A549 (cell line): Measurements from ENCODE around the gene PLEKHA6. TPM values are rescaled to one million over a fixed set of nuclear protein-coding genes. Genes with fewer than 3 reads are reported as not detected.
A peak's percentile ranks its signal among the peaks of the same experiment; 100 is the strongest.

Source experiments
- ATAC-seq, 2 experiments: fragments of 200-7000 bp in 1 of 2; fragments of >200 bp in 1 of 2; cut with Nextera tagmentation in 1 of 2; cut with Tn5 transposase in 1 of 2; 3 replicates each; pipeline versions ENCODE4 v1.8.0 to v1.9.1; 2018 to 2020; ENCODE audit warnings: mild to moderate bottlenecking in 1 of 2, moderate library complexity in 1 of 2
- CTCF ChIA-PET: fragments of 300-600 bp; sonication (Branson Sonifier 250); formaldehyde crosslinking; extraction: SDS; loops from one replicate; lab custom pipeline; 2021; ENCODE audit warnings: antibody characterized with exemption, inconsistent platforms; lab: Yijun Ruan, JAX
- POLR2A ChIA-PET: fragments of 350-600 bp; formaldehyde crosslinking; extraction: SDS; loops from one replicate; lab custom pipeline; 2021; ENCODE audit warnings: antibody characterized with exemption, inconsistent platforms; lab: Yijun Ruan, JAX
- DNase-seq, 2 experiments: peaks; one replicate each; pipeline versions ENCODE4 v3.0.0 to v3.0.0-alpha.2; 2011 to 2016; ENCODE audit warnings: low read depth in 1 of 2, low spot score in 1 of 2
- FAIRE-seq: peaks from 2 replicates; lab custom pipeline; 2011; peaks lifted over from hg19 to GRCh38; lab: Jason Lieb, UNC
- H3K27ac ChIP-seq, 2 experiments: fragments of >200 bp; sonication (Bioruptor Twin); formaldehyde crosslinking; 3 replicates each; pipeline ENCODE4 v1.5.1; 2016 to 2017
- H3K4me1 ChIP-seq: fragments of >200 bp; sonication (Bioruptor Twin); formaldehyde crosslinking; 3 replicates; pipeline ENCODE4 v1.6.1; 2016
- H3K4me2 ChIP-seq: fragments of >200 bp; sonication (Bioruptor Twin); formaldehyde crosslinking; 3 replicates; pipeline ENCODE4 v1.6.1; 2016
- H3K4me3 ChIP-seq: fragments of >200 bp; sonication (Bioruptor Twin); formaldehyde crosslinking; 3 replicates; pipeline ENCODE4 v1.5.1; 2016
- H3K9me3 ChIP-seq: fragments of >200 bp; sonication (Bioruptor Twin); formaldehyde crosslinking; 3 replicates; pipeline ENCODE4 v1.6.1; 2016
- CBX2 ChIP-seq: fragments of 200-600 bp; sonication (generic); IDR thresholded peaks from 2 replicates; pipeline ENCODE4 v1.6.1; 2016; ENCODE audit warnings: low read depth, mild to moderate bottlenecking, borderline replicate concordance
- CBX8 ChIP-seq: fragments of 200-600 bp; sonication (generic); IDR thresholded peaks from 2 replicates; pipeline ENCODE4 v1.6.1; 2016
- CHD2 ChIP-seq: fragments of 150-350 bp; IDR thresholded peaks from 2 replicates; pipeline ENCODE4 v1.6.1; 2014; ENCODE audit warnings: low read length; ENCODE audit not compliant: partially characterized antibody
- EHF ChIP-seq: fragments of 250-450 bp; sonication (Bioruptor Pico); IDR thresholded peaks from 2 replicates; pipeline ENCODE4 v1.5.0; 2020; ENCODE audit warnings: mild to moderate bottlenecking
- FOSB ChIP-seq: fragments of 250-450 bp; sonication (Bioruptor Pico); IDR thresholded peaks from 2 replicates; pipeline ENCODE4 v1.5.0; 2020; ENCODE audit warnings: mild to moderate bottlenecking, moderate library complexity
- FOSL2 ChIP-seq, 2 experiments: fragments of 450-650 bp in 1 of 2; fragments of >200 bp in 1 of 2; sonication (Bioruptor Twin) in 1 of 2; formaldehyde crosslinking; IDR thresholded peaks; 2 replicates each; pipeline versions ENCODE4 v1.5.0 to v1.6.1; 2016 to 2020; ENCODE audit warnings: mild to moderate bottlenecking in 1 of 2, moderate library complexity in 1 of 2
- FOXS1 ChIP-seq: fragments of 250-450 bp; sonication (Bioruptor Pico); IDR thresholded peaks from 2 replicates; pipeline ENCODE4 v1.5.0; 2020; ENCODE audit warnings: mild to moderate bottlenecking, moderate library complexity
- GATA3 ChIP-seq: IDR thresholded peaks from 2 replicates; pipeline ENCODE4 v1.6.1; 2012; ENCODE audit warnings: borderline replicate concordance
- HDAC2 ChIP-seq: fragments of 200-600 bp; sonication (generic); IDR thresholded peaks from 2 replicates; pipeline ENCODE4 v1.6.1; 2016
- HOXA7 ChIP-seq: fragments of 250-450 bp; sonication (Bioruptor Pico); IDR thresholded peaks from 2 replicates; pipeline ENCODE4 v1.5.0; 2020; ENCODE audit warnings: mild to moderate bottlenecking, moderate library complexity
- HOXB5 ChIP-seq: fragments of 250-450 bp; sonication (Bioruptor Pico); IDR thresholded peaks from 2 replicates; pipeline ENCODE4 v1.5.0; 2020; ENCODE audit warnings: mild to moderate bottlenecking, moderate library complexity
- JUN ChIP-seq, 2 experiments: fragments of >200 bp; sonication (Bioruptor Twin); formaldehyde crosslinking; IDR thresholded peaks; 2 replicates in 1 of 2; 3 replicates in 1 of 2; pipeline ENCODE4 v1.6.1; 2016 to 2017
- JUNB ChIP-seq: fragments of >200 bp; sonication (Bioruptor Twin); formaldehyde crosslinking; IDR thresholded peaks from 2 replicates; pipeline ENCODE4 v1.6.1; 2016
- KDM1A ChIP-seq: fragments of 200-600 bp; sonication (generic); IDR thresholded peaks from 2 replicates; pipeline ENCODE4 v1.6.1; 2016; ENCODE audit warnings: low read depth, mild to moderate bottlenecking
- MAFK ChIP-seq: fragments of 450-650 bp; IDR thresholded peaks from 2 replicates; pipeline ENCODE4 v1.6.1; 2014; ENCODE audit not compliant: partially characterized antibody
- NFE2L2 ChIP-seq: fragments of 150-350 bp; conservative IDR thresholded peaks from 2 replicates; pipeline ENCODE4 v1.6.1; 2014; ENCODE audit warnings: low read length
- NR3C1 ChIP-seq: fragments of >200 bp; sonication (Bioruptor Twin); formaldehyde crosslinking; IDR thresholded peaks from 3 replicates; pipeline ENCODE4 v1.6.1; 2017
- POLR2AphosphoS2 ChIP-seq: conservative IDR thresholded peaks from 2 replicates; pipeline ENCODE4 v1.6.1; 2012; ENCODE audit warnings: low read length, improper control_type of control experiment, inconsistent platforms
- RAD21 ChIP-seq, 2 experiments: fragments of >200 bp in 1 of 2; sonication (Bioruptor Twin) in 1 of 2; formaldehyde crosslinking in 1 of 2; IDR thresholded peaks in 1 of 2; conservative IDR thresholded peaks in 1 of 2; 2 replicates in 1 of 2; 3 replicates in 1 of 2; pipeline ENCODE4 v1.6.1; 2012 to 2018; ENCODE audit warnings: inconsistent platforms in 1 of 2
- RCOR1 ChIP-seq: fragments of 150-350 bp; IDR thresholded peaks from 2 replicates; pipeline ENCODE4 v1.6.1; 2014; ENCODE audit warnings: antibody characterized with exemption, low read length, low read depth
- RFX5 ChIP-seq: fragments of 450-650 bp; IDR thresholded peaks from 2 replicates; pipeline ENCODE4 v1.7.1; 2014; ENCODE audit warnings: antibody characterized with exemption, mild to moderate bottlenecking, moderate library complexity
- RNF2 ChIP-seq: fragments of 200-600 bp; sonication (generic); IDR thresholded peaks from 2 replicates; pipeline ENCODE4 v1.6.1; 2016; ENCODE audit warnings: low read depth, mild to moderate bottlenecking, antibody characterized with exemption, moderate library complexity, borderline replicate concordance
- SMC3 ChIP-seq: fragments of >200 bp; sonication (Bioruptor Twin); formaldehyde crosslinking; IDR thresholded peaks from 3 replicates; pipeline ENCODE4 v1.6.1; 2018; ENCODE audit warnings: inconsistent platforms
- TFCP2L1 ChIP-seq: fragments of 250-450 bp; sonication (Bioruptor Pico); IDR thresholded peaks from 2 replicates; pipeline ENCODE4 v1.5.0; 2021; ENCODE audit warnings: mild to moderate bottlenecking
- ZFP36 ChIP-seq: fragments of 450-650 bp; IDR thresholded peaks from 2 replicates; pipeline ENCODE4 v1.6.1; 2014; ENCODE audit warnings: borderline replicate concordance; ENCODE audit not compliant: partially characterized antibody
- ZNF302 ChIP-seq: fragments of 250-450 bp; sonication (Bioruptor Pico); IDR thresholded peaks from 2 replicates; pipeline ENCODE4 v1.9.0; 2021; ENCODE audit warnings: inconsistent platforms, mild to moderate bottlenecking, moderate library complexity
- WGBS: methylation state at CpG from one replicate; pipeline ENCODE4 v1.1.6; 2017; ENCODE audit errors: missing lambda C conversion rate; 5-methylcytosine and 5-hydroxymethylcytosine counted together
- polyA plus RNA-seq, 4 experiments: library from polyadenylated mRNA; depleted of rRNA in 3 of 4; stranded (reverse); fragments of >200 nt; fragmentation: RNase III in 1 of 4; extraction: RNeasy Plus Mini Kit Qiagen cat#74134 plus additional on column Dnase treatment in 1 of 4; gene quantifications; 2 replicates in 3 of 4; 3 replicates in 1 of 4; pipeline ENCODE4 v1.2.3, GENCODE V29; 2011 to 2017
- TF ChIP-seq, protein P1 (sequence below): IDR thresholded peaks from 2 replicates; pipeline ENCODE4 v1.6.1; 2012
- TF ChIP-seq, protein P2 (sequence below): fragments of >200 bp; sonication (Bioruptor Twin); formaldehyde crosslinking; IDR thresholded peaks from 3 replicates; pipeline ENCODE4 v1.6.1; 2016
- TF ChIP-seq, protein P3 (sequence below): fragments of 150-350 bp; IDR thresholded peaks from 2 replicates; pipeline ENCODE4 v1.6.1; 2014; ENCODE audit warnings: low read depth, mild to moderate bottlenecking, low read length
- TF ChIP-seq, protein P4 (sequence below): IDR thresholded peaks from 2 replicates; pipeline ENCODE4 v1.6.1; 2012
- TF ChIP-seq, protein P5 (sequence below): fragments of 450-650 bp; IDR thresholded peaks from 2 replicates; pipeline ENCODE4 v1.6.1; 2014; ENCODE audit warnings: antibody characterized with exemption
- TF ChIP-seq, protein P6 (sequence below): fragments of >200 bp; sonication (Bioruptor Twin); formaldehyde crosslinking; IDR thresholded peaks from 3 replicates; pipeline ENCODE4 v1.5.1; 2016

Gene PLEKHA6
- polyA plus RNA-seq, 2 of the 4 experiments (the other 2 are of a cell fraction) = 13.0 to 26.2 TPM

DNA sequence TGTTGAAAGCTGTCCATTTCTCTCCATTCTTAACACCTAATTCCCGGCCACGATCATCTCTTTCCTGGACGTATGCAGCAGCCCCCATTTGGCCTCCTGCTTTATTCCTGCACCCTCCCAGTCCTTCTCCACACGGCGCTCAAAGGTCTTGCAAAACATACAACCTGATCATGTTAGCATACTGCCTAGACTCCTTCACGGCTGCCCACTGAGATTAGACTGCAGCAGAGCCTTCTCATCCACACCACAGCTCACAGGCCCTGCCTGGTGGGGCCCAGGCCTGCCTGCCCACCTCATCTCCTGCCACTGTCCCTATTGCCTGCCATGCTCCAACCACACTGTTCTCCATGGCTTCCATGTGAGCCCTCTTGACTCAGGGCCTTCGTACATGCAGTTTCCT lies 148.7 kb downstream of the PLEKHA6 start (continued):
- no peak for TF ChIP-seq CBX8

DNA sequence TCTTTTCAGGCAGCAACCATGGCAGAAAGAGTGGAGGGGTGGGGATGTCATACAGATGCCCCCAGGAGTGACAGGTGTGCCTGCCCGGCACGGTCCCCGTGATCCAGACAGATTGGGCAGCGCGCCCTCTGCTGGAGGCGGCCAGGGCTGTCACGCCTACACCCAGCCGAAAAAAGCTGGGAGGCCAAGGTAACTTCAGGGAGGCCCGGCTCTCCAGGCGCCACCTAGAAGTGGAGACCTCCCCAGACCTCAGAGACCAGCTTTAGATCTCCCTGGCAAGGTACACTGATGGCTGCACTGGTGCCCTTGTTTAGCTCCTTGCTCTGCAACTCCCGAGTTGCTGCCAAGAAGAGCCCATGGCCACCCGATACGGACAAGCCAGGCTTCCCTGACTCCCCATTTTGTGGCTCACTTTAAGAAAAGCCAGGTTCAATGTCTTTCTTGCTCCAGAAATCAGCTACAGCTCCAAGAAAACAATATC lies 152.6 kb downstream of the PLEKHA6 start:
- Histone ChIP-seq H3K4me3 (no peak overlapping the region), H3K4me2 (peak overlapping the region; percentile 33; the same call in 2 of the 3 replicates), H3K9me3 (no peaks in the 10 kb centered on the region), H3K27ac (no peak overlapping the region), H3K4me1 (peaks cover 2% of the 10 kb centered on the region; the same call in 1 of the 3 replicates)
- ChIA-PET CTCF (interaction anchor here (0.6 to 7.4 kb wide), 72 partner anchors 9 to 864 kb away, joined by 3 to 314 read pairs (median 5); partner anchors contain the start of genes ETNK2, GOLT1A, KISS1 and PLEKHA6), POLR2A (interaction anchor here (0.6 kb wide), 1 partner anchor 338 kb away, joined by 5 read pairs; no protein-coding TSS in a partner anchor)
- DNase-seq = peak; percentile 37 to 84
- peak; percentile 89 to 99 for ATAC-seq
- no peak for FAIRE-seq
- TF ChIP-seq RAD21 (conservative IDR thresholded peaks at IDR 0.05 in 1 of 2, IDR thresholded peaks at IDR 0.05 in 1 of 2) (peak; percentile 65 to 69), CBX2 (no peak), FOSL2 (IDR thresholded peaks at IDR 0.05) (no peak), FOSL2 (CRISPR knock-in tag; IDR thresholded peaks at IDR 0.05) (no peak), NR3C1 (no peak), FOXS1 (no peak), HOXA7 (CRISPR knock-in tag) (no peak), HOXB5 (no peak), TFCP2L1 (CRISPR knock-in tag) (no peak), KDM1A (no peak), SMC3 (peak; percentile 87), JUNB (no peak), HDAC2 (no peak), FOSB (CRISPR knock-in tag) (no peak), ZFP36 (no peak), CHD2 (no peak), ZNF302 (CRISPR knock-in tag) (no peak), RNF2 (no peak), NFE2L2 (no peak), MAFK (no peak), RFX5 (no peak), POLR2AphosphoS2 (no peak), GATA3 (no peak), RCOR1 (no peak), JUN (IDR thresholded peaks at IDR 0.05) (no peak), CBX8 (no peak), EHF (no peak)
- TF ChIP-seq, protein P1, sequence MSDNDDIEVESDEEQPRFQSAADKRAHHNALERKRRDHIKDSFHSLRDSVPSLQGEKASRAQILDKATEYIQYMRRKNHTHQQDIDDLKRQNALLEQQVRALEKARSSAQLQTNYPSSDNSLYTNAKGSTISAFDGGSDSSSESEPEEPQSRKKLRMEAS = peak; percentile 41; the same call in 1 of the 2 replicates
- TF ChIP-seq, protein P2, sequence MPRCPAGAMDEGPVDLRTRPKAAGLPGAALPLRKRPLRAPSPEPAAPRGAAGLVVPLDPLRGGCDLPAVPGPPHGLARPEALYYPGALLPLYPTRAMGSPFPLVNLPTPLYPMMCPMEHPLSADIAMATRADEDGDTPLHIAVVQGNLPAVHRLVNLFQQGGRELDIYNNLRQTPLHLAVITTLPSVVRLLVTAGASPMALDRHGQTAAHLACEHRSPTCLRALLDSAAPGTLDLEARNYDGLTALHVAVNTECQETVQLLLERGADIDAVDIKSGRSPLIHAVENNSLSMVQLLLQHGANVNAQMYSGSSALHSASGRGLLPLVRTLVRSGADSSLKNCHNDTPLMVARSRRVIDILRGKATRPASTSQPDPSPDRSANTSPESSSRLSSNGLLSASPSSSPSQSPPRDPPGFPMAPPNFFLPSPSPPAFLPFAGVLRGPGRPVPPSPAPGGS = no peak
- TF ChIP-seq, protein P3, sequence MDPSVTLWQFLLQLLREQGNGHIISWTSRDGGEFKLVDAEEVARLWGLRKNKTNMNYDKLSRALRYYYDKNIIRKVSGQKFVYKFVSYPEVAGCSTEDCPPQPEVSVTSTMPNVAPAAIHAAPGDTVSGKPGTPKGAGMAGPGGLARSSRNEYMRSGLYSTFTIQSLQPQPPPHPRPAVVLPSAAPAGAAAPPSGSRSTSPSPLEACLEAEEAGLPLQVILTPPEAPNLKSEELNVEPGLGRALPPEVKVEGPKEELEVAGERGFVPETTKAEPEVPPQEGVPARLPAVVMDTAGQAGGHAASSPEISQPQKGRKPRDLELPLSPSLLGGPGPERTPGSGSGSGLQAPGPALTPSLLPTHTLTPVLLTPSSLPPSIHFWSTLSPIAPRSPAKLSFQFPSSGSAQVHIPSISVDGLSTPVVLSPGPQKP = no peak
- TF ChIP-seq, protein P4, sequence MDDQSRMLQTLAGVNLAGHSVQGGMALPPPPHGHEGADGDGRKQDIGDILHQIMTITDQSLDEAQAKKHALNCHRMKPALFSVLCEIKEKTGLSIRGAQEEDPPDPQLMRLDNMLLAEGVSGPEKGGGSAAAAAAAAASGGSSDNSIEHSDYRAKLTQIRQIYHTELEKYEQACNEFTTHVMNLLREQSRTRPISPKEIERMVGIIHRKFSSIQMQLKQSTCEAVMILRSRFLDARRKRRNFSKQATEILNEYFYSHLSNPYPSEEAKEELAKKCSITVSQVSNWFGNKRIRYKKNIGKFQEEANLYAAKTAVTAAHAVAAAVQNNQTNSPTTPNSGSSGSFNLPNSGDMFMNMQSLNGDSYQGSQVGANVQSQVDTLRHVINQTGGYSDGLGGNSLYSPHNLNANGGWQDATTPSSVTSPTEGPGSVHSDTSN = no peak
- TF ChIP-seq, protein P5, sequence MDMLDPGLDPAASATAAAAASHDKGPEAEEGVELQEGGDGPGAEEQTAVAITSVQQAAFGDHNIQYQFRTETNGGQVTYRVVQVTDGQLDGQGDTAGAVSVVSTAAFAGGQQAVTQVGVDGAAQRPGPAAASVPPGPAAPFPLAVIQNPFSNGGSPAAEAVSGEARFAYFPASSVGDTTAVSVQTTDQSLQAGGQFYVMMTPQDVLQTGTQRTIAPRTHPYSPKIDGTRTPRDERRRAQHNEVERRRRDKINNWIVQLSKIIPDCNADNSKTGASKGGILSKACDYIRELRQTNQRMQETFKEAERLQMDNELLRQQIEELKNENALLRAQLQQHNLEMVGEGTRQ = no peak
- TF ChIP-seq, protein P6, sequence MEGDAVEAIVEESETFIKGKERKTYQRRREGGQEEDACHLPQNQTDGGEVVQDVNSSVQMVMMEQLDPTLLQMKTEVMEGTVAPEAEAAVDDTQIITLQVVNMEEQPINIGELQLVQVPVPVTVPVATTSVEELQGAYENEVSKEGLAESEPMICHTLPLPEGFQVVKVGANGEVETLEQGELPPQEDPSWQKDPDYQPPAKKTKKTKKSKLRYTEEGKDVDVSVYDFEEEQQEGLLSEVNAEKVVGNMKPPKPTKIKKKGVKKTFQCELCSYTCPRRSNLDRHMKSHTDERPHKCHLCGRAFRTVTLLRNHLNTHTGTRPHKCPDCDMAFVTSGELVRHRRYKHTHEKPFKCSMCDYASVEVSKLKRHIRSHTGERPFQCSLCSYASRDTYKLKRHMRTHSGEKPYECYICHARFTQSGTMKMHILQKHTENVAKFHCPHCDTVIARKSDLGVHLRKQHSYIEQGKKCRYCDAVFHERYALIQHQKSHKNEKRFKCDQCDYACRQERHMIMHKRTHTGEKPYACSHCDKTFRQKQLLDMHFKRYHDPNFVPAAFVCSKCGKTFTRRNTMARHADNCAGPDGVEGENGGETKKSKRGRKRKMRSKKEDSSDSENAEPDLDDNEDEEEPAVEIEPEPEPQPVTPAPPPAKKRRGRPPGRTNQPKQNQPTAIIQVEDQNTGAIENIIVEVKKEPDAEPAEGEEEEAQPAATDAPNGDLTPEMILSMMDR = peak; percentile 87
- 18% methylated on average over 13 of the region's 13 CpGs for WGBS
